HepG2 (cell line): ENCODE results near the gene SYT1.

Source experiments
- AGO1 ChIP-seq: fragments of 200-400 bp; formaldehyde crosslinking; IDR thresholded peaks from 2 replicates; pipeline ENCODE4 v1.6.1; 2017; ENCODE audit warnings: mild to moderate bottlenecking, low read depth, low read length, moderate library complexity; ENCODE audit not compliant: poor library complexity, severe bottlenecking
- CTCF ChIP-seq: sonication (generic); formaldehyde crosslinking; IDR thresholded peaks from 2 replicates; pipeline ENCODE4 v1.5.0; 2020; ENCODE audit warnings: mild to moderate bottlenecking, missing genetic modification reagents, moderate library complexity
- E2F1 ChIP-seq: sonication (generic); formaldehyde crosslinking; IDR thresholded peaks from 2 replicates; pipeline ENCODE4 v1.5.0; 2020; ENCODE audit warnings: missing genetic modification reagents
- FOXM1 ChIP-seq: sonication (generic); formaldehyde crosslinking; IDR thresholded peaks from 2 replicates; pipeline ENCODE4 v1.5.0; 2020; ENCODE audit warnings: missing genetic modification reagents
- KLF9 ChIP-seq: IDR thresholded peaks from 2 replicates; pipeline ENCODE4 v1.6.1; 2016; ENCODE audit warnings: low read depth
- SIN3A ChIP-seq: IDR thresholded peaks from 2 replicates; pipeline ENCODE4 v1.6.1; 2011; ENCODE audit warnings: low read depth, mild to moderate bottlenecking, control low read depth, low read length, borderline replicate concordance
- SRF ChIP-seq: IDR thresholded peaks from 2 replicates; pipeline ENCODE4 v1.6.1; 2011; ENCODE audit warnings: mild to moderate bottlenecking, low read depth, low read length, moderate library complexity
- ZBTB20 ChIP-seq: sonication (generic); formaldehyde crosslinking; IDR thresholded peaks from 2 replicates; pipeline ENCODE4 v1.8.1; 2023; ENCODE audit warnings: missing genetic modification reagents, low read depth, mild to moderate bottlenecking, borderline replicate concordance
- ZNF512 ChIP-seq: sonication (generic); formaldehyde crosslinking; IDR thresholded peaks from 2 replicates; pipeline ENCODE4 v1.4.0; 2020; ENCODE audit warnings: mild to moderate bottlenecking, missing genetic modification reagents
- ZNF740 ChIP-seq: sonication (generic); formaldehyde crosslinking; IDR thresholded peaks from 2 replicates; pipeline ENCODE4 v1.4.0; 2020; ENCODE audit warnings: missing genetic modification reagents
- ZSCAN21 ChIP-seq: sonication (generic); formaldehyde crosslinking; IDR thresholded peaks from 2 replicates; pipeline ENCODE4 v1.8.0; 2022; ENCODE audit warnings: mild to moderate bottlenecking, missing genetic modification reagents, moderate library complexity, borderline replicate concordance

GRCh38 chr12:79408689-79409088 is 544.1 kb downstream of the SYT1 start:
- TF ChIP-seq ZSCAN21 (CRISPR knock-in tag), result no peak
- TF ChIP-seq SRF, result no peak
- no peak for TF ChIP-seq E2F1 (CRISPR knock-in tag)
- no peak for TF ChIP-seq CTCF
- TF ChIP-seq ZBTB20 (CRISPR knock-in tag), result no peak
- TF ChIP-seq ZNF512 (CRISPR knock-in tag), result no peak
- TF ChIP-seq FOXM1 (CRISPR knock-in tag), result no peak
- TF ChIP-seq AGO1, result no peak
- no peak for TF ChIP-seq SIN3A
- no peak for TF ChIP-seq ZNF740 (CRISPR knock-in tag)
- TF ChIP-seq KLF9 (CRISPR knock-in tag), result no peak
